ENCODE data around the gene SNX24. TPM values are rescaled to one million over a fixed set of nuclear protein-coding genes. Genes with fewer than 3 reads are reported as not detected.

Gene SNX24
- total and polyA plus RNA-seq, 2 donors (not counting 1 experiment from before 2014, with no cell fraction given): 13.4 to 22.3 TPM

- Histone ChIP-seq H3K4me1 (ENCODE audit: control insufficient read depth, extremely low read depth, insufficient read depth, low read length) (no peaks in the 10 kb centered on the region), H3K9ac (ENCODE audit: insufficient read depth, low read length) (no peak overlapping the region), H3K79me2 (ENCODE audit: control insufficient read depth, insufficient read depth, low read length) (no peaks in the 10 kb centered on the region), H3K9me3 (ENCODE audit: control insufficient read depth, insufficient read depth, low read depth, low read length) (no peaks in the 10 kb centered on the region), H2AFZ (ENCODE audit: low read length) (no peak overlapping the region), H3K4me2 (ENCODE audit: extremely low read depth, insufficient read depth, low read length) (no peak overlapping the region), H3K27me3 (ENCODE audit: control insufficient read depth, insufficient read depth, low read length) (no peaks in the 10 kb centered on the region), H3K27ac (ENCODE audit: insufficient read depth, low read length) (no peak overlapping the region), H3K36me3 (ENCODE audit: control insufficient read depth, insufficient read depth, low read length) (no peaks in the 10 kb centered on the region), H4K20me1 (ENCODE audit: control insufficient read depth, extremely low read depth, insufficient read depth, low read length) (no peaks in the 10 kb centered on the region), H3K4me3 (replicated peaks in 1 of 4; ENCODE audit: control extremely low read depth in 1 of 4, insufficient read depth in 1 of 4, low read depth in 3 of 4, low read length in 4 of 4) (no peak overlapping the region)
- no peak for DNase-seq (ENCODE audit: low read depth in 2 of 2)
- TF ChIP-seq CTCF (conservative IDR thresholded peaks at IDR 0.05 in 1 of 2, IDR thresholded peaks at IDR 0.05 in 1 of 2; ENCODE audit: low read depth in 1 of 2, low read length in 2 of 2) (no peak), EZH2 (IDR thresholded peaks at IDR 0.05; ENCODE audit: low read length, missing control alignments) (no peak)
These were observed 90.7 kb downstream of the SNX24 start for GRCh38 chr5:122936088-122936487.

GRCh38 chr5:122937914-122938313, 92.5 kb downstream of the SNX24 start:
- no peaks in the 10 kb centered on the region for H3K79me2 ChIP-seq (ENCODE audit: control insufficient read depth, insufficient read depth, low read length)

GRCh38 chr5:122940890-122941289, 95.5 kb downstream of the SNX24 start:
- no peak overlapping the region for H2AFZ ChIP-seq (ENCODE audit: low read length)
- no peak overlapping the region for H3K9ac ChIP-seq (ENCODE audit: insufficient read depth, low read length)
- H3K36me3 ChIP-seq (ENCODE audit: control insufficient read depth, insufficient read depth, low read length): no peaks in the 10 kb centered on the region
- H3K79me2 ChIP-seq (ENCODE audit: control insufficient read depth, insufficient read depth, low read length): no peaks in the 10 kb centered on the region
- TF ChIP-seq CTCF (conservative IDR thresholded peaks at IDR 0.05 in 1 of 2, IDR thresholded peaks at IDR 0.05 in 1 of 2; ENCODE audit: low read depth in 1 of 2, low read length in 2 of 2) (no peak), EZH2 (IDR thresholded peaks at IDR 0.05; ENCODE audit: low read length, missing control alignments) (no peak)
- H3K9me3 ChIP-seq (ENCODE audit: control insufficient read depth, insufficient read depth, low read depth, low read length): no peaks in the 10 kb centered on the region
- H3K4me1 ChIP-seq (ENCODE audit: control insufficient read depth, extremely low read depth, insufficient read depth, low read length): no peaks in the 10 kb centered on the region
- H3K4me3 ChIP-seq (replicated peaks in 1 of 4; ENCODE audit: control extremely low read depth in 1 of 4, insufficient read depth in 1 of 4, low read depth in 3 of 4, low read length in 4 of 4): no peak overlapping the region
- no peak overlapping the region for H3K4me2 ChIP-seq (ENCODE audit: extremely low read depth, insufficient read depth, low read length)
- no peaks in the 10 kb centered on the region for H4K20me1 ChIP-seq (ENCODE audit: control insufficient read depth, extremely low read depth, insufficient read depth, low read length)
- no peak overlapping the region for H3K27ac ChIP-seq (ENCODE audit: insufficient read depth, low read length)
- no peaks in the 10 kb centered on the region for H3K27me3 ChIP-seq (ENCODE audit: control insufficient read depth, insufficient read depth, low read length)
- DNase-seq (ENCODE audit: low read depth in 2 of 2): no peak

More at GRCh38 chr5:122937914-122938313, 92.5 kb downstream of the SNX24 start:
- H3K4me2 ChIP-seq (ENCODE audit: extremely low read depth, insufficient read depth, low read length): no peak overlapping the region
- TF ChIP-seq EZH2 (IDR thresholded peaks at IDR 0.05; ENCODE audit: low read length, missing control alignments) (no peak), CTCF (conservative IDR thresholded peaks at IDR 0.05 in 1 of 2, IDR thresholded peaks at IDR 0.05 in 1 of 2; ENCODE audit: low read depth in 1 of 2, low read length in 2 of 2) (no peak)
- H3K27ac ChIP-seq (ENCODE audit: insufficient read depth, low read length): no peak overlapping the region
- no peaks in the 10 kb centered on the region for H3K36me3 ChIP-seq (ENCODE audit: control insufficient read depth, insufficient read depth, low read length)
- no peaks in the 10 kb centered on the region for H3K9me3 ChIP-seq (ENCODE audit: control insufficient read depth, insufficient read depth, low read depth, low read length)
- H3K4me3 ChIP-seq (replicated peaks in 1 of 4; ENCODE audit: control extremely low read depth in 1 of 4, insufficient read depth in 1 of 4, low read depth in 3 of 4, low read length in 4 of 4): no peak overlapping the region
- H2AFZ ChIP-seq (ENCODE audit: low read length): no peak overlapping the region
- no peaks in the 10 kb centered on the region for H3K27me3 ChIP-seq (ENCODE audit: control insufficient read depth, insufficient read depth, low read length)
- DNase-seq (ENCODE audit: low read depth in 2 of 2): peak in 1 of 2 donors; percentile 6
- H3K4me1 ChIP-seq (ENCODE audit: control insufficient read depth, extremely low read depth, insufficient read depth, low read length): no peaks in the 10 kb centered on the region
- H3K9ac ChIP-seq (ENCODE audit: insufficient read depth, low read length): no peak overlapping the region
- H4K20me1 ChIP-seq (ENCODE audit: control insufficient read depth, extremely low read depth, insufficient read depth, low read length): no peaks in the 10 kb centered on the region
